ENCODE data around the gene PHEX.

PHEX gene

DNA sequence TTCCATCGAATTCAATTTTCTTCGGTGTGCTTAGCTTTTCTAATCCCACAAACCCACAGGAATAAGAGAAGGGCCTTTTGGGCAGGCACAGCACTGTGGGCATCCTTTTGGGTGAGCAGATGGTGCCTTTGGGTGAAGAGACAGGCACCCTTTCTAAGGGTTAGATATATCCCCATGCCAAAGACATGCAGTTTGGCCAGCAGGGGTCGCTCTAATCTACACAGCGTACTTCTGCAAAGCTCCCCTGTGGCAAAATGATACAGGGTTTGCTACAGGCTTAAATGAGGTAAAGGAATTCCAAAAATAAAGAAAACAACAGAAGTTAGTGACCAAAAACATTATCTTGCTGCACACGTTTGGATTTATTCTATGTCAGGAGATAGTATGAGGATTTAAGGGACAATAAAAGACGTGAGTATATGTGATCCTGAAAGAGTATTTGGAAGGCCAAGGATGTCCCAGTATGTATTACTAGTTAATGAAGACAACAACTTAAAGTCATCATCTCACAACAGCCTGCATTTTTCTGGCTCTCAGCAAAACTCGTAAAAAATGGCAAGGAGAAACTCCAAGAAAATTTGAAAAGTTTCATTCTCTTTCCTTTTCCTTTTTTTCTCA is 49.5 kb downstream of the PHEX start:
- peak; percentile 23 for DNase-seq (ENCODE audit: low spot score)
- TF ChIP-seq, protein P1, sequence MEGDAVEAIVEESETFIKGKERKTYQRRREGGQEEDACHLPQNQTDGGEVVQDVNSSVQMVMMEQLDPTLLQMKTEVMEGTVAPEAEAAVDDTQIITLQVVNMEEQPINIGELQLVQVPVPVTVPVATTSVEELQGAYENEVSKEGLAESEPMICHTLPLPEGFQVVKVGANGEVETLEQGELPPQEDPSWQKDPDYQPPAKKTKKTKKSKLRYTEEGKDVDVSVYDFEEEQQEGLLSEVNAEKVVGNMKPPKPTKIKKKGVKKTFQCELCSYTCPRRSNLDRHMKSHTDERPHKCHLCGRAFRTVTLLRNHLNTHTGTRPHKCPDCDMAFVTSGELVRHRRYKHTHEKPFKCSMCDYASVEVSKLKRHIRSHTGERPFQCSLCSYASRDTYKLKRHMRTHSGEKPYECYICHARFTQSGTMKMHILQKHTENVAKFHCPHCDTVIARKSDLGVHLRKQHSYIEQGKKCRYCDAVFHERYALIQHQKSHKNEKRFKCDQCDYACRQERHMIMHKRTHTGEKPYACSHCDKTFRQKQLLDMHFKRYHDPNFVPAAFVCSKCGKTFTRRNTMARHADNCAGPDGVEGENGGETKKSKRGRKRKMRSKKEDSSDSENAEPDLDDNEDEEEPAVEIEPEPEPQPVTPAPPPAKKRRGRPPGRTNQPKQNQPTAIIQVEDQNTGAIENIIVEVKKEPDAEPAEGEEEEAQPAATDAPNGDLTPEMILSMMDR (IDR thresholded peaks at IDR 0.05; ENCODE audit: extremely low read depth, insufficient read depth, missing control alignments) = peak; percentile 56
- in situ Hi-C loops (cut with MboI; ENCODE audit: low pct_unique_long_range_greater_than_20kb, low sequenced_read_pairs, unreplicated experiment) = no loop called here

DNA sequence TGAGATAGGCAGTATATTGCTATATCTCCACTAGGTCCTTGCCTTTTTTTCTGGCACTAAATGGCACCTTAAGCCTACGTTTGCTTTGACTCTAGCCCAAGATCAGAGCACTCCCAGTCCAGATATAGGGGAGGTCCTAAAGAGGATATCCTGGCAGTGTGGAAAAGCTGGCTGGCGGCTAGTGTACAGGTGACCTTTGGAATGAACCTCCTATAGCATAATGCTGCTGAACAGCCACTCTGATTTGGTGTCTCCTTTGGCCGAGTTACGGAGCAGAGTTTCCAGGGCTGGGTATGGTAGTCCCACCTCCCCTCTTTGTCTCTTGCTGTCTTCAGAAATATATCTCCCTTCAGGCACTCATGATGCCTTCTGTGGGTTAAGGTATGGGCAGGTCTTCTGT is 53.9 kb downstream of the PHEX start:
- DNase-seq (ENCODE audit: low spot score) = no peak
- TF ChIP-seq, protein P1 (IDR thresholded peaks at IDR 0.05; ENCODE audit: extremely low read depth, insufficient read depth, missing control alignments) = no peak
- in situ Hi-C loops (cut with MboI; ENCODE audit: low pct_unique_long_range_greater_than_20kb, low sequenced_read_pairs, unreplicated experiment) = no loop called here

DNA sequence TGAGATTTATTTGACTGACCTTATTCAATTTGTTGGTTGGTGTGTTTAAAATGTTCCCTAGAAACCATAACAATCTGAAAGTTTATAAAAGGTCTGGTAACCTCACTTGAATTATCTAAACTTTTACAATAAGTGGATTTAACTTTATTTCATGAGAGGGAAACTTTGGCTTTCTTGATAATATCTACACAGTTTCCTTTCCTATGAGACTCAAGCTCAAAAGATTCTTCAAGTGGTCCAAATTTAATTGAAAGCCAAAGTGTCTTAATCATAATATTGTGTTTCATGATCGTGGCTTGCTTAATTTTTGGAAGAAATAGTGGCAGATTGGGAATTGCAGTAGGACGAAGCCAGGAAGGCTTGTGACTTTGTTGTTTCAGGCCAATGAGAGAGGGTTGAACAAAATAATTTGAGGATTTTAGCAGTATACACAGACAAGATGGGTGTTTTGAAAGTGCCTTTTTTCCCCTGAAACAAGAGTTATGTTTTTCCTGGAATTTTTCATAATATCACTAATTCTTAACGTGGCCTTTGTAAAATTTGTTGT is 55.0 kb downstream of the PHEX start:
- DNase-seq (ENCODE audit: low spot score) = no peak
- in situ Hi-C loops (cut with MboI; ENCODE audit: low pct_unique_long_range_greater_than_20kb, low sequenced_read_pairs, unreplicated experiment) = no loop called here
- TF ChIP-seq, protein P1 (IDR thresholded peaks at IDR 0.05; ENCODE audit: extremely low read depth, insufficient read depth, missing control alignments) = no peak

DNA sequence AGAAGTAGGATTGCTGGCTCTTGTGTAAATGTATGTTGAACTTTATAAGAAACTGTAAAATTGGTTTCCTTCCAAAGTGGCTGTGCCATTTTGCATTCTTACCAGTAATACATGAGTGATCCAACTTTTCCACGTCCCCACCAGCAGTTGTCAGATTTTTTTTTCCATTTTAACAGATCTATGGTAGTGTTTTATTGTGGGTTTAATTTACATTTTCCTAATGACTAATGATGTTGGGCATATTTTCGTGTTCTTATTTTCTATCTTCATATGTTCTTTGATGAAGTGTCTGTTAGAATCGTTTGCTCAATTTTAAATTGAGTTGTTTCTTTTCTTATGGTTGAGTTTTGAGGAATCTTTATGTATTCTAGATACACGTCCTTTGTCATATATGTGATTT is 56.2 kb downstream of the PHEX start:
- in situ Hi-C loops (cut with MboI; ENCODE audit: low pct_unique_long_range_greater_than_20kb, low sequenced_read_pairs, unreplicated experiment) = no loop called here
- no peak for DNase-seq (ENCODE audit: low spot score)
- TF ChIP-seq, protein P1 (IDR thresholded peaks at IDR 0.05; ENCODE audit: extremely low read depth, insufficient read depth, missing control alignments) = no peak

DNA sequence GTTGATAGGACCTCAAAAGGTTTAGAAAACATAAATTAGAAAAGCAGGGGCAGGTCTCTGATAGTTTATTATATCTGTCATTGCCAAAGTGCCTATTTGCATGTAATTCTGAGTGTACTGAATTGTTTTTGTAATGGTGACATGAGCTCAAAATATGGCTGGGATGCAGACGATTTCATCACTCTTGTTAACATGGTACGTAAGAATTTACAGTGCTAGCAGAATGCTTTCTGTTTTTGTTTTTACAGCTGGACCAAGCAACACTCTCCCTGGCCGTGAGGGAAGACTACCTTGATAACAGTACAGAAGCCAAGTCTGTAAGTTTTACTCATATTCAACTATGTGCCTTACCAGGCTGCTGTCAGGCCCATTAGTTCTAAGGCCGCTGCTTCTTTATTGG is 58.1 kb downstream of the PHEX start:
- DNase-seq (ENCODE audit: low spot score) = no peak
- TF ChIP-seq, protein P1 (IDR thresholded peaks at IDR 0.05; ENCODE audit: extremely low read depth, insufficient read depth, missing control alignments) = no peak
- in situ Hi-C loops (cut with MboI; ENCODE audit: low pct_unique_long_range_greater_than_20kb, low sequenced_read_pairs, unreplicated experiment) = no loop called here

DNA sequence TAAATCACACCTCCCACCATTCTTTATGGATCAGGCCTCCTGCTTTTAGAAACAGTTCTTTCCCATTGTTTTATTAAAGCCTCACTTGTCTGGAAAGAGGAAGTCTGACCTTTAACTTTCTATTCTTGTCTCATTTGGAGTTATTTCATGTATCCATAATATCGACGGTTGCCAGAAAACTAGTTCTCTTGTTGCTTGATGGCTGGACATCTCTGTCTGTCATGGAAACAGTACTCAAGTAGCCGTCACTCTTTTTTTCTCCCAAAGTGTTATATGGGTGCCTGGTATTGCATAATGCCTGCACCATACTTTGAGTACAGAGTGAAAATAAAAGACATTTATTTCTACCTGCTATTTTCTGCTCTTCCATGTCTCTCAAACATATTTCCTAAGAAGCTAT is 61.4 kb downstream of the PHEX start:
- in situ Hi-C loops (cut with MboI; ENCODE audit: low pct_unique_long_range_greater_than_20kb, low sequenced_read_pairs, unreplicated experiment) = no loop called here
- DNase-seq (ENCODE audit: low spot score) = no peak
- TF ChIP-seq, protein P1 (IDR thresholded peaks at IDR 0.05; ENCODE audit: extremely low read depth, insufficient read depth, missing control alignments) = no peak
